Measurements from ENCODE around the gene RGMA. TPM values are rescaled to one million over a fixed set of nuclear protein-coding genes. Genes with fewer than 3 reads are reported as not detected.

Gene RGMA
- total RNA-seq, 1 experiment from 2014 or later, result 1.3 TPM

DNA sequence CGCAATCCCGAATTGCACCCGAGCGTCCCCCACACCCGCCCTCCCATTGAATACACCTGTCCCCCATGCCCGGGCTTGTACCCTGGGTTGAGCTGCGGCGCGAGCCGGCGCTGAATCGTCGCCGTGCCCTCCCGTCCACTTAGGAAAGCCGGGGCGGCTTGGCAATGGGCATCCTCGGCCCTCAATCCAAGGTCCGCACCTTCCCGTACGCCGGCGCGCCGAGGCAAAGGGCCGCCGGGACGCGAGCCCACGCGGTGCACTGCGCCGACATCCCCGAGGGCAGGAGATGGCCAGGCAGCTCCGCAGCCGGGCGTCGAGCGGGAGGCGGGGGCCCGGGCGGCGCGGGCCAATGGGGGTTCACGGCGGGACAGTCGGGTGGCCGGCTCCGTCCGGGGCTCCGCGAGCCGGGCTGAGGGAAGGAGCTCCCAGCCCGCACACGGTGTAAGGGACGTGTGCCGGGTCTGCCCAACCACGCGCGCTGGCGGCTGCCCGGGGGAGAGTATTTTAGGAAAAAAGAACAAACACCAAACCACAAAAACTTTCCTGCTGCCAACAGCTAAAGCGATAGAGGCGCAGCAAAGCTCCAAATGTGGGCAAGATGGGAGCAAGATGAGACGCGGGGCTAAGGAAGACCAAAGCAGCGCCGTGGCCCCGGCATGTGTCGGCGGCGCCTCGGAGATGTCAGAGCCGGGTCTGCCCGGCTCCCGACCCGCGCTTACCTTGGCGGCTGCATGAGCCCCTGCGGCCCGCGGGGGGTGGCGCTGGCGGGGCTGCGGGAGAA, 621 bp downstream of the RGMA start:
- H3K9ac ChIP-seq (ENCODE audit: low read length), result no peak overlapping the region
- H3K9me3 ChIP-seq (ENCODE audit: low read length), result no peaks in the 10 kb centered on the region
- H3K27ac ChIP-seq (ENCODE audit: low read length), result no peak overlapping the region
- no peaks in the 10 kb centered on the region for H3F3A ChIP-seq (ENCODE audit: low read length, unreplicated experiment)
- intact Hi-C loops (cut with micrococcal nuclease), result no loop called here
- no peaks in the 10 kb centered on the region for H3K4me1 ChIP-seq (ENCODE audit: insufficient read depth, low read length)
- DNase-seq (no peak), ATAC-seq (peak; percentile 31; the same call in 1 of the 2 replicates)
- TF ChIP-seq, protein P1, sequence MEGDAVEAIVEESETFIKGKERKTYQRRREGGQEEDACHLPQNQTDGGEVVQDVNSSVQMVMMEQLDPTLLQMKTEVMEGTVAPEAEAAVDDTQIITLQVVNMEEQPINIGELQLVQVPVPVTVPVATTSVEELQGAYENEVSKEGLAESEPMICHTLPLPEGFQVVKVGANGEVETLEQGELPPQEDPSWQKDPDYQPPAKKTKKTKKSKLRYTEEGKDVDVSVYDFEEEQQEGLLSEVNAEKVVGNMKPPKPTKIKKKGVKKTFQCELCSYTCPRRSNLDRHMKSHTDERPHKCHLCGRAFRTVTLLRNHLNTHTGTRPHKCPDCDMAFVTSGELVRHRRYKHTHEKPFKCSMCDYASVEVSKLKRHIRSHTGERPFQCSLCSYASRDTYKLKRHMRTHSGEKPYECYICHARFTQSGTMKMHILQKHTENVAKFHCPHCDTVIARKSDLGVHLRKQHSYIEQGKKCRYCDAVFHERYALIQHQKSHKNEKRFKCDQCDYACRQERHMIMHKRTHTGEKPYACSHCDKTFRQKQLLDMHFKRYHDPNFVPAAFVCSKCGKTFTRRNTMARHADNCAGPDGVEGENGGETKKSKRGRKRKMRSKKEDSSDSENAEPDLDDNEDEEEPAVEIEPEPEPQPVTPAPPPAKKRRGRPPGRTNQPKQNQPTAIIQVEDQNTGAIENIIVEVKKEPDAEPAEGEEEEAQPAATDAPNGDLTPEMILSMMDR (conservative IDR thresholded peaks at IDR 0.05; ENCODE audit: low read depth, low read length), result 0 out of 2 replicates have a peak, but pooled peaks have one; percentile 2
- TF ChIP-seq EZH2 (IDR thresholded peaks at IDR 0.05; ENCODE audit: low read length, unreplicated experiment), result peak; percentile 89
- TF ChIP-seq EZH2phosphoT487 (IDR thresholded peaks at IDR 0.05; ENCODE audit: borderline replicate concordance, low read length), result peak; percentile 69; the same call in 1 of the 2 replicates
- H3K9me2 ChIP-seq (replicated peaks; ENCODE audit: low read length), result no peaks in the 10 kb centered on the region
- ChIA-PET CTCF (interaction anchor here (1.1 kb wide), 1 partner anchor 58 kb away, joined by 3 read pairs; no protein-coding TSS in a partner anchor), POLR2A (ENCODE audit: unreplicated experiment) (no interaction called here)
- H3K27me3 ChIP-seq (ENCODE audit: low read length), result peaks cover 79% of the 10 kb centered on the region
- H4K20me1 ChIP-seq (ENCODE audit: low read length), result no peaks in the 10 kb centered on the region
- no peaks in the 10 kb centered on the region for H3K79me2 ChIP-seq (ENCODE audit: low read length)
- BruUV-seq (replicated peaks), result no TSS peak
- peak overlapping the region; percentile 32; the same call in 1 of the 2 replicates for H3K4me3 ChIP-seq (ENCODE audit: low read length)
- H3K36me3 ChIP-seq (ENCODE audit: low read depth, low read length), result no peaks in the 10 kb centered on the region
- peak overlapping the region; percentile 58 for H3K4me2 ChIP-seq (ENCODE audit: low read length)
- peak overlapping the region; percentile 20; the same call in 1 of the 2 replicates for H2AFZ ChIP-seq (ENCODE audit: low read length)

DNA sequence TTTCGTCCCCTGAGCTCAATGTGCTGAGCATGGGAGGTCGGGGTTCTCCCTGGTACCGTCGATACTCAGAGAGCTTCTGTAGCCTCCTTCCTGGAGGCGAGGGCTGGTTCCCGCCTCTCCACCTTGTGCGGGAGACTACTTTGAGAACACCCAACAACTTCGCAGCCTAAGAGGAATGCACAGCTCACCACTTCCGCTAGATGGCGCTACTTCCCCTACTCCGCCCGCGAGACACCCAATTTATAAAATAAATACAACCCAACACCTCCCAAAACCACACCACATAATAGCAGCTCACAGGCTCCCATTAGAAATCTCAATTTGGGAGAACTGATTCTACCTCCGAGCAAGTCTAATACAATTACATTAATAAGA, 1.2 kb downstream of the RGMA start:
- DNase-seq, result peak; percentile 62
- TF ChIP-seq EZH2 (IDR thresholded peaks at IDR 0.05; ENCODE audit: low read length, unreplicated experiment) (no peak), EZH2phosphoT487 (IDR thresholded peaks at IDR 0.05; ENCODE audit: borderline replicate concordance, low read length) (no peak)
- TF ChIP-seq, protein P1 (conservative IDR thresholded peaks at IDR 0.05; ENCODE audit: low read depth, low read length), result peak; percentile 87
- Histone ChIP-seq H3K4me3 (ENCODE audit: low read length) (peak overlapping the region; percentile 32; the same call in 1 of the 2 replicates), H3K27ac (ENCODE audit: low read length) (no peak overlapping the region), H3K4me1 (ENCODE audit: insufficient read depth, low read length) (no peaks in the 10 kb centered on the region), H3K36me3 (ENCODE audit: low read depth, low read length) (no peaks in the 10 kb centered on the region), H3K9me3 (ENCODE audit: low read length) (no peaks in the 10 kb centered on the region), H4K20me1 (ENCODE audit: low read length) (no peaks in the 10 kb centered on the region), H3K9me2 (replicated peaks; ENCODE audit: low read length) (no peaks in the 10 kb centered on the region), H3K9ac (ENCODE audit: low read length) (no peak overlapping the region), H2AFZ (ENCODE audit: low read length) (0 out of 2 replicates have a peak overlapping the region, but pooled peaks have one; percentile 20), H3F3A (ENCODE audit: low read length, unreplicated experiment) (no peaks in the 10 kb centered on the region), H3K27me3 (ENCODE audit: low read length) (peaks cover 85% of the 10 kb centered on the region), H3K79me2 (ENCODE audit: low read length) (no peaks in the 10 kb centered on the region), H3K4me2 (ENCODE audit: low read length) (peak overlapping the region; percentile 58)
- BruUV-seq (replicated peaks), result no TSS peak
- intact Hi-C loops (cut with micrococcal nuclease), result no loop called here
- peak; percentile 67 for ATAC-seq
- ChIA-PET CTCF (interaction anchor here (0.7 to 1.1 kb wide), 3 partner anchors 13 to 238 kb away, joined by 3 read pairs; no protein-coding TSS in a partner anchor), POLR2A (ENCODE audit: unreplicated experiment) (no interaction called here)

DNA sequence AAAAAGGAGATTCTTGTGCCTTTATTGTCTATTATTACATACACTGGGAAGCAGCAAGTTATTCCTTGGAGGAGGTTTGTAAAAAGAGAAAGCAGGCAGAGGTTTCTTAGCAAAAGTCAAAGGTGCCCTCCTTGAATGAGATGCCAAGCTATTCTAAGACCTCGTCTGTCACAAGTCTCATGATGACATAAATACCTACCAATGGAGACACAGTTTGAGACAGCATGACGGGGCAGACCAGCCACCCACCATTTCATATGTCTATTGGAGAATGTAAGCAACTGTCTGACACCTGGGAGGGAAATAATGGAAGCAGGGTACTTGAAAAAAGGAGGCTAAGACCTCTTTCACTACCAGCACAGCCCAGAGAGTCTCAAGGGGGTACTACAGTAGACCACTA, 2.2 kb downstream of the RGMA start:
- Histone ChIP-seq H3K4me3 (ENCODE audit: low read length) (no peak overlapping the region), H3K4me2 (ENCODE audit: low read length) (no peak overlapping the region), H3K9ac (ENCODE audit: low read length) (no peak overlapping the region), H4K20me1 (ENCODE audit: low read length) (no peaks in the 10 kb centered on the region), H2AFZ (ENCODE audit: low read length) (no peak overlapping the region), H3K79me2 (ENCODE audit: low read length) (no peaks in the 10 kb centered on the region), H3K36me3 (ENCODE audit: low read depth, low read length) (no peaks in the 10 kb centered on the region), H3K27ac (ENCODE audit: low read length) (no peak overlapping the region), H3K9me3 (ENCODE audit: low read length) (no peaks in the 10 kb centered on the region), H3K9me2 (replicated peaks; ENCODE audit: low read length) (no peaks in the 10 kb centered on the region), H3F3A (ENCODE audit: low read length, unreplicated experiment) (no peaks in the 10 kb centered on the region), H3K4me1 (ENCODE audit: insufficient read depth, low read length) (no peaks in the 10 kb centered on the region), H3K27me3 (ENCODE audit: low read length) (peaks cover 85% of the 10 kb centered on the region)
- POLR2A ChIA-PET (ENCODE audit: unreplicated experiment), result no interaction called here
- ATAC-seq (no peak), DNase-seq (no peak)
- intact Hi-C loops (cut with micrococcal nuclease), result no loop called here
- CTCF ChIA-PET, result interaction anchor here (0.6 kb wide), 1 partner anchor 51 kb away, joined by 10 read pairs; no protein-coding TSS in a partner anchor
- TF ChIP-seq EZH2phosphoT487 (IDR thresholded peaks at IDR 0.05; ENCODE audit: borderline replicate concordance, low read length), result no peak
- no TSS peak for BruUV-seq (replicated peaks)

All from PC-3 (cell line).